ENCODE data around the gene IQCH. TPM values are rescaled to one million over a fixed set of nuclear protein-coding genes. Genes with fewer than 3 reads are reported as not detected.

IQCH gene
- total RNA-seq, 1 experiment from 2014 or later, result 2.7 TPM

- DNase-seq (ENCODE audit: low read depth), result no peak
- in situ Hi-C loops (cut with HindIII; ENCODE audit: low pct_unique_long_range_greater_than_20kb, low sequenced_read_pairs), result no loop called here
Observed at GRCh38 chr15:67504056-67504455, 249.5 kb downstream of the IQCH start.

DNA sequence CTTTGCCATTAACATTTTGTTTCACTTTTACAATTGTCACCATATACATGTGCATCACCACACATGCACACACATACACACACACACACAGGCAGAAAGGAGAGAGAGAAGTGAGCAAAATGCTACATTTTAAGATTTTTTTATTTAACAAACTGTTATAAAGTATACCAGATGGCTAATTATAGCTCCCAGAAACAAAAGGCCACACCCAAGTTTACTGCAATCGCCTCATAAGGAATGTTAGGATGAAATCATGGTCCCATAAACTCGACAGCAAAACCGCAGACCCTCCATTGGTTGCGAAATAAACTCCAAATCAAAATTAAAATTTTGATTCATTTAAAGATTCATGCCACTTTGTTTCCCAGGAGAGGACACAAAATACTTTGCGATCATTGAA is 250.2 kb downstream of the IQCH start:
- in situ Hi-C loops (cut with HindIII; ENCODE audit: low pct_unique_long_range_greater_than_20kb, low sequenced_read_pairs), result no loop called here
- no peak for DNase-seq (ENCODE audit: low read depth)

- DNase-seq (ENCODE audit: low read depth), result no peak
- in situ Hi-C loops (cut with HindIII; ENCODE audit: low pct_unique_long_range_greater_than_20kb, low sequenced_read_pairs), result no loop called here
Observed at GRCh38 chr15:67505675-67506572, 251.3 kb downstream of the IQCH start.

- DNase-seq (ENCODE audit: low read depth), result no peak
- in situ Hi-C loops (cut with HindIII; ENCODE audit: low pct_unique_long_range_greater_than_20kb, low sequenced_read_pairs), result no loop called here
Observed at GRCh38 chr15:67506775-67507747, 252.5 kb downstream of the IQCH start.

- no peak for DNase-seq (ENCODE audit: low read depth)
- in situ Hi-C loops (cut with HindIII; ENCODE audit: low pct_unique_long_range_greater_than_20kb, low sequenced_read_pairs), result no loop called here
Observed at GRCh38 chr15:67508407-67508806, 253.8 kb downstream of the IQCH start.

- in situ Hi-C loops (cut with HindIII; ENCODE audit: low pct_unique_long_range_greater_than_20kb, low sequenced_read_pairs), result no loop called here
- no peak for DNase-seq (ENCODE audit: low read depth)
Observed at GRCh38 chr15:67509918-67510317, 255.3 kb downstream of the IQCH start.

DNA sequence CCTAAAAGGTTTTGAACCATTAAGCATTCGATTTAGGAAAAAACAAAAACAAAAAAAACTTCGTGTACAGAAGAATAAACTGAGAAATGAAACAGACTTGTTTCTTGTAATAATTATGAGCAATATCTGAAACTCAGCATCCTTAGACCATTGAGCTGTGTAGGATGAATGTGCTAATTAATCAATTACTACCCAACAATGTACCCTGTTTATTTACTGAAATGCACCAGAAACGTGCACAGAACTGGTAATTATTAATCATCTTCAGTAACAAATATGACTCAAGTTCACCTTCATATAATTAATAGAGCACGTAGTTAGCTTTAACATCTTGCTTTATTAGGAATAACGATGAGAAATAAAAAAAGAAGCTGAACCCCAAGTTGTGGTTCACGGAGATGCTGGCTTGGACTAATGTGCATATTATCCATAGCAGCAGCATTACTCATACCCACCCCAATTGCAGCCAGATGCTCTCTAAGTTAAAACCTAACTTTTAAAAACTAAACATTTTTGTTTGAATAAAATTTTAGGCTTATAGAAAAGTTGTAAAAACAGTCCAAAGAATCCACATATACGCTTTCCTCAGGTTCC is 256.1 kb downstream of the IQCH start:
- in situ Hi-C loops (cut with HindIII; ENCODE audit: low pct_unique_long_range_greater_than_20kb, low sequenced_read_pairs), result no loop called here
- DNase-seq (ENCODE audit: low read depth), result no peak

DNA sequence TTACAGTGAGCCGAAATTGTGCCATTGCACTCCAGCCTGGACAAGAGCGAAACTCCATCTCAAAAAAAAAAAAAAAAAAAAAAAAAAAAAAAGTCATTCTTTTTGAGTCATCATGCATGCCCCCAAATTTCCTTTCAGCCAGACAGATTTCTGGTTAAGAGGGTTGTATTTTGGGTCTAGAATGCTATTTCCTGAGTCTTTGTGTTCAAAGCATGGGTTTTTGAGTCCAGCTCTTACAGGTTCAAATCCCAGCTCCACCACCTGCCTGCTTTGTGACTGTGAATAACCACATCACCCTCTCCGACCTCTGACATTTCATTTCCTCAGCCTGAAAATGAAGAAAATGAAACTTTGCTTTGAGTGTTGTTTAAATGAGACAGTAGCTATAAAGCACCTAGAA is 257.0 kb downstream of the IQCH start:
- DNase-seq (ENCODE audit: low read depth), result no peak
- in situ Hi-C loops (cut with HindIII; ENCODE audit: low pct_unique_long_range_greater_than_20kb, low sequenced_read_pairs), result no loop called here

- in situ Hi-C loops (cut with HindIII; ENCODE audit: low pct_unique_long_range_greater_than_20kb, low sequenced_read_pairs), result no loop called here
- DNase-seq (ENCODE audit: low read depth), result no peak
Observed at GRCh38 chr15:67512140-67512539, 257.6 kb downstream of the IQCH start.

GRCh38 chr15:67512933-67513714 is 258.5 kb downstream of the IQCH start:
- in situ Hi-C loops (cut with HindIII; ENCODE audit: low pct_unique_long_range_greater_than_20kb, low sequenced_read_pairs), result no loop called here
- no peak for DNase-seq (ENCODE audit: low read depth)

DNA sequence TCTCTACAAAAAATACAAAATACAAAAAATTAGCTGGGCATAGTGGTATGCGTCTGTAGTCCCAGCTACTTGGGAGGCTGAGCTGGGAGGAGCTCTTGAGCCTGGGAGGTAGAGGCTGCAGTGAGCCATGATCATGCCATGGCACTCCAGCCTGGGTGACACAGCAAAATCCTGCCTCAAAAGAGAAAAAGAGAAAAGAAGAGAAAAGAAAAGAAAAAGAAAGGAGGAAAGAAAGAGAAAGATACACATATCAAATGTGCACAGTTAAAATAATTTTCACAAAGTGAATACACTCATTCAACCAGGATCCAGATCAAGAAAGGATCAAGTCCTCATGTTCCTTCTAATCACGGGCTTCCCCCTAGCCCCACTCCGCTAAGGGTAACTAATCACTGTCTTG is 260.5 kb downstream of the IQCH start:
- in situ Hi-C loops (cut with HindIII; ENCODE audit: low pct_unique_long_range_greater_than_20kb, low sequenced_read_pairs), result no loop called here
- DNase-seq (ENCODE audit: low read depth), result no peak

GRCh38 chr15:67515557-67515956 is 261.0 kb downstream of the IQCH start:
- in situ Hi-C loops (cut with HindIII; ENCODE audit: low pct_unique_long_range_greater_than_20kb, low sequenced_read_pairs), result no loop called here
- no peak for DNase-seq (ENCODE audit: low read depth)

DNA sequence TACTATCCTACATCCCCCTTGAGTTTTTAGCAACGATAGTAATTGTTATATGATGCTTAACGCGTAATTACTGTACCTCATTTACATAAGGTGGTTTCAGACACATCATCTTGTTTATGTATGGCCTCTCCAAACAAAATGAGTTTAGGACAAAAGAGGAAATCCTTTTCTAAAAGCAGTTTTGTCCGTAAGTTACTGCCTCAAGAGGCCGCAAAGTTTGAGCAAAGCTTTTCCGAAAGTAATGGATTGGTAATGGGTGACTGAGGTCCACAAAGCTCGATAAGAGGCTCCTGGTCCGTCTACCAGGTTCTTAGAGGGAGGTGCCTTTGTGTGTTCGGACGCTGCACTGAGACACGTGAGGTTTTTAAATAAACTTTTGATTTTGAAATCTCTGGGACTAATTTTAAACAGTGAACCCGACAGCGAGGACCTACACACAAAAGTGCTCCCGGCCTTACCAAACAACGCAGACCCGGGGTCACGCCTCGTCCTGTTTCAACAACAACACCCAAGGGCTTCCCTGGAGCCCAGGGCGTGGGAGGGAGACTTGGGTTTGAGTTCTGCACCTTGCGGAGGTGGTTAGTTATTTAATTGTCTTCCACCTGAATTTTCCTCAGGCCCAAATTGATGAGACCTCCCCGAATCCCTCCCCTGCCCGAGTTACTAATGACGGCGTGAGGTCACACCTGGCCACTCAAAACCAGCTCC is 265.9 kb downstream of the IQCH start:
- in situ Hi-C loops (cut with HindIII; ENCODE audit: low pct_unique_long_range_greater_than_20kb, low sequenced_read_pairs), result no loop called here
- DNase-seq (ENCODE audit: low read depth), result no peak

DNA sequence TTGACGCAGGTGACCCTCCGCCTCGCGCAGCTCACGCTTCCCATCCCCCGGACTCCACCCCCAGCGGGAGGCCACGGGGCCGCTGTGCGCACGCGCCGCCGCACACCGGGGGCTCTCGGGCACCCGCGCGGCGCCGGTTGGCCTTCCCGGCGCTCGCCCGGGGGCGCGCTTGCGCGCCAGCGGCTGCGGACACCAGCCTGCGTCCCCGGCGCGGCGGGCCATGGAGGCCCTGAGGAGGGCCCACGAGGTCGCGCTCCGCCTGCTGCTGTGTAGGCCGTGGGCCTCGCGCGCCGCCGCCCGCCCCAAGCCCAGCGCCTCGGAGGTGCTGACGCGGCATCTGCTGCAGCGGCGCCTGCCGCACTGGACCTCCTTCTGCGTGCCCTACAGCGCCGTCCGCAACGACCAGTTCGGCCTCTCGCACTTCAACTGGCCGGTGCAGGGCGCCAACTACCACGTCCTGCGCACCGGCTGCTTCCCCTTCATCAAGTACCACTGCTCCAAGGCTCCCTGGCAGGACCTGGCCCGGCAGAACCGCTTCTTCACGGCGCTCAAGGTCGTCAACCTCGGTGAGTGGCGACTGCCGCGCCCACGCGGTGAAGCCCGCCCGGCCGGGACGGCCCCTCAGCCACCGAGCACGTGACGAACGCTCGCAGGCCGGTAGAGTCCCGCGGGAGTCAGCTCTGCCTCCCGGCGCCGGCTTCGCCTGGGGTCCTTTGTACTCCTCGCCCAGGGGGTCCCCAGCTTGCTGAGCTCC is 266.6 kb downstream of the IQCH start, which contains the start of gene C15orf61:
C15orf61 (plus strand) TSS at position 103 of the 754 bp plus-strand sequence; CDS start at position 221, 118 bp downstream.
- DNase-seq (ENCODE audit: low read depth), result peak; percentile 86
- in situ Hi-C loops (cut with HindIII; ENCODE audit: low pct_unique_long_range_greater_than_20kb, low sequenced_read_pairs), result no loop called here

DNA sequence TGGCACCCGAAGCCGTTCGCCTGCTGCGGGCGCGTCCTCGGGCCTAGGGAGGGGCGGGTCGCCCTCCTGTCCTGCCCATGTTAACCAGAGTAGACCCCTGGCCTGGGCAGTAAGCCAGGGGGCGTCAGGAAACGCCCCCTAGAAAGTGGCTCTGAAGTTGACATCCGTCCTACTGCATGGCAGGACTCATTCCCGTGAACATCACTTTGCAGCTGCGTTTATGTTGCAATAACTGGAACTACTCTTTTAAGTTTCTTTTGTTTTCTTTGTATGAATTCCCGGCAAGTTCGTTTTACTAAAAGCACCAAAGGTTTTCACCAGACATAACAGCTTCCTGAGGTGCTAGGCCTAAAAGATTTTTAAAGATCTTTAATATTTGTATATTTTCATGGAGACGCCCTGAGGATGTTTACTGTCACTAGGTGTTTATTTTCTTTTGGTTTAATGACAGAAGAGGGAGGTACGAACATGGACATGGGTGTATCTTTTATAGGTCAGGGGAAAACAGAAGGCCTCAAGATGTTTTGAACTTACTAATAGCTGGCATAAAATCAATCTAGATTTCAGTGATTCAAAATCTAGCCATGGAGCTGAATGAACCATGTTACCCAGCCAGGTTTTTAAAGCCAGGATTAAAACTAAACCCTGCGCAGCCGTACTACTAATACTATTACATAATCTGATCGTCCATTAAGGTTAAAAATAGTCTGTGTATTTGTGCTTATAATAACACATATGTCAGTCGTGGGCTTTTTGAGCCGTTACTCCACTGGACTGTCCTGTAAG is 267.4 kb downstream of the IQCH start:
- peak; percentile 10 for DNase-seq (ENCODE audit: low read depth)
- in situ Hi-C loops (cut with HindIII; ENCODE audit: low pct_unique_long_range_greater_than_20kb, low sequenced_read_pairs), result no loop called here

DNA sequence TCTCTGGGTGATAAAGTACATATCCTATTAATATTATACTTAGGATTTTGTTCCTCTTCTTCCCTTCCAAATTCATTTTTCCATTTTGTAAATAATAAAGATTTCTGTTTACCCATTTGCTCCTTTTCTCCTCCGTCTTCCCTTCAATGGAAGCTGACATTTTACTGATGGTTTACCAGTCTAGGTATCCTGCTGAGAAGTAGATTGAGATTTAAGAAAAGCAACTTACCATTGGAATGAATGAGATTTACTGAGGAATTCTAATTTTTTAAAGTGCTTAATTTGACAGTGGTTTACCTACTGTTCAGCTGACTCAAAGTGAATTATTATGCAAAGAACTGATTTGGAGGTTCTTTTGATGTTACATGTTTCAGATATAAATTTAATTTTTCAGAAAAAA is 268.7 kb downstream of the IQCH start:
- in situ Hi-C loops (cut with HindIII; ENCODE audit: low pct_unique_long_range_greater_than_20kb, low sequenced_read_pairs), result no loop called here

More for the DNA sequence above, 268.7 kb downstream of the IQCH start:
- DNase-seq (ENCODE audit: low read depth), result no peak
